ENCODE results near the gene ATP13A2. TPM values are rescaled to one million over a fixed set of nuclear protein-coding genes. Genes with fewer than 3 reads are reported as not detected.
A peak's percentile ranks its signal among the peaks of the same experiment; 100 is the strongest.

Gene ATP13A2, protein sequence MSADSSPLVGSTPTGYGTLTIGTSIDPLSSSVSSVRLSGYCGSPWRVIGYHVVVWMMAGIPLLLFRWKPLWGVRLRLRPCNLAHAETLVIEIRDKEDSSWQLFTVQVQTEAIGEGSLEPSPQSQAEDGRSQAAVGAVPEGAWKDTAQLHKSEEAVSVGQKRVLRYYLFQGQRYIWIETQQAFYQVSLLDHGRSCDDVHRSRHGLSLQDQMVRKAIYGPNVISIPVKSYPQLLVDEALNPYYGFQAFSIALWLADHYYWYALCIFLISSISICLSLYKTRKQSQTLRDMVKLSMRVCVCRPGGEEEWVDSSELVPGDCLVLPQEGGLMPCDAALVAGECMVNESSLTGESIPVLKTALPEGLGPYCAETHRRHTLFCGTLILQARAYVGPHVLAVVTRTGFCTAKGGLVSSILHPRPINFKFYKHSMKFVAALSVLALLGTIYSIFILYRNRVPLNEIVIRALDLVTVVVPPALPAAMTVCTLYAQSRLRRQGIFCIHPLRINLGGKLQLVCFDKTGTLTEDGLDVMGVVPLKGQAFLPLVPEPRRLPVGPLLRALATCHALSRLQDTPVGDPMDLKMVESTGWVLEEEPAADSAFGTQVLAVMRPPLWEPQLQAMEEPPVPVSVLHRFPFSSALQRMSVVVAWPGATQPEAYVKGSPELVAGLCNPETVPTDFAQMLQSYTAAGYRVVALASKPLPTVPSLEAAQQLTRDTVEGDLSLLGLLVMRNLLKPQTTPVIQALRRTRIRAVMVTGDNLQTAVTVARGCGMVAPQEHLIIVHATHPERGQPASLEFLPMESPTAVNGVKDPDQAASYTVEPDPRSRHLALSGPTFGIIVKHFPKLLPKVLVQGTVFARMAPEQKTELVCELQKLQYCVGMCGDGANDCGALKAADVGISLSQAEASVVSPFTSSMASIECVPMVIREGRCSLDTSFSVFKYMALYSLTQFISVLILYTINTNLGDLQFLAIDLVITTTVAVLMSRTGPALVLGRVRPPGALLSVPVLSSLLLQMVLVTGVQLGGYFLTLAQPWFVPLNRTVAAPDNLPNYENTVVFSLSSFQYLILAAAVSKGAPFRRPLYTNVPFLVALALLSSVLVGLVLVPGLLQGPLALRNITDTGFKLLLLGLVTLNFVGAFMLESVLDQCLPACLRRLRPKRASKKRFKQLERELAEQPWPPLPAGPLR
- total RNA-seq, result 10 to 100 TPM; 43.8 to 44.0 TPM
- 61.3 TPM for polyA plus RNA-seq

DNA sequence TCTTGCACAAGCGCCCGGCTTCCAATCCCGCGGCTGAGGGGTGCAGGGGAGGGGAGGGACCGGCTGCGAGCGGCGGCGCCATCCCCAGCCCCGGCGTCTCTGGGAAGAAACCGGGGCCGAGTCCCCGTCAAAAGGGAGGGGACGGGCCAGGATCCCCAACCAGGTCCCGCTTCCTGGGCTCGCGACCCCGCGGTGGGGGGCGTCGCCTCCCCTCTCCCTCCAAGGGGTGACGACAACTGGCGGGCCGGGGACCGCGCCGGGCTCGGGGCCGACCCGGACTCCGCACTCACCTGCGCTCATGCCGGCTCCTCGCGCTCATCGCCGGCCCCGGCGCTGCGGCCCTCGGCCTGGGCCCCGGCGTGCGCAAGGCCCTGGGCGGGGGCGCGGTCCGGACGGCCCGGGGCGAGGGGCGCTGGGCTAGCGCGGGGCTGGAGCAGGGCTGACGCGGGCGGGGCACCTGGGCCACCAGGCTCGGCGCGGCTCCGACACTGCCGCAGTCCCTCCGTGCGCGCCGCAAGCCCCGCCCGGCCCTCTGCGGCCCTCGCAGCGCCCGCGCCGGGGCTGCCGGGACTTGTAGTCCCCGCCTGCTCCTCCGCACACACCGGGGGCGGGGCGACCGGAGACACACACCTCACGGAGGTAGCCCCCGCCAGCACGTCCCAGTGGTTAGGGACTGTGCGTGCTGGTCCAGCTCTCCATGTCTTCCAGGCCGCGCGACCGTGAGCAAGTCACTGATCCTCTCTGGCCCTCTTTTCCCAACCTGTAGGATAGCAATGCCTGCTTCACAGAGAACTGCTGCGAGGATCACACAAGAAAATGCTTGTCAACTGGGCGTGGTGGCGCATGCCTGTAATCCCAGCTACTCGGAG lies at the start of gene ATP13A2:
ATP13A2 (minus strand) TSS at position 490 of the 869 bp plus-strand sequence; CDS start at position 300, 190 bp downstream.
- Mint-ChIP-seq H3K27ac (peak within 1 kb of the TSS; percentile 61 to 94 (median 84)), H3K4me3 (peak within 1 kb of the TSS; percentile 83 to 92 (median 87)), H3K27me3 (no peaks in the 10 kb centered on the region), H3K4me1 (peaks cover 15 to 24% (median 19%) of the 10 kb centered on the region in 3 donors), H3K9me3 (no peaks in the 10 kb centered on the region), H3K36me3 (peaks cover 0 to 6% (median 0%) of the 10 kb centered on the region in 3 donors)
- DNase-seq, result peak; percentile 72 to 87 (median 79)
- no peaks in the 10 kb centered on the region for H3K36me3 ChIP-seq (ENCODE audit: insufficient read depth, low read length)
- ChIA-PET POLR2A (interaction anchor here (0.6 kb wide), 1 partner anchor 10 kb away, joined by 3 read pairs; no protein-coding TSS in a partner anchor), CTCF (no interaction called here)
- no peaks in the 10 kb centered on the region for H3K27me3 ChIP-seq (ENCODE audit: insufficient read depth, low read length, poor library complexity, severe bottlenecking)
- no peaks in the 10 kb centered on the region for H3K9me3 ChIP-seq (ENCODE audit: low read length)
- H3K27ac ChIP-seq (ENCODE audit: low read depth, low read length), result peak within 1 kb of the TSS; percentile 54
- peak within 1 kb of the TSS; percentile 75 for H3K4me3 ChIP-seq (ENCODE audit: low read length)
- peaks cover 17% of the 10 kb centered on the region for H3K4me1 ChIP-seq (ENCODE audit: insufficient read depth, low read length)

DNA sequence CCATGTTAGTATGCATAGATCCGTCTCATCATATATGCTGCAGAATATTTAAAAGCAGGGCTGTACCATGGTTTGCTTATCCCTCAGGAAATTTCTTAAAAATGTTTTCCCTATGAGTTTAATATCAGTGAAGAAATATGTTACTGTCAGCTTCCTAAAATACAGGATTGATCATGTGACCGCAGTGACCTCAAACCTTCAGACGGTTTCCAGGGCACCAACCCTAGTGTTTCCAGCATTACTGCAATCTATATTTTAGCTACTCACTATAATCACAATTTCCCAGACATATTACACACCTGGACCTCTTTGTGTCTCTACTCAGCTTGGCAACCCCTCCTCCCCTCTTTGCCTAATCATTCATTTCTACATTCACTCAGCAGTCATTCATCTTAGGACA lies 49.8 kb upstream of the ATP13A2 start:
- Histone ChIP-seq H3K27ac (ENCODE audit: low read depth, low read length) (no peak overlapping the region), H3K27me3 (ENCODE audit: insufficient read depth, low read length, poor library complexity, severe bottlenecking) (no peaks in the 10 kb centered on the region), H3K36me3 (ENCODE audit: insufficient read depth, low read length) (no peaks in the 10 kb centered on the region), H3K4me1 (ENCODE audit: insufficient read depth, low read length) (no peaks in the 10 kb centered on the region), H3K4me3 (ENCODE audit: low read length) (no peak overlapping the region), H3K9me3 (ENCODE audit: low read length) (no peaks in the 10 kb centered on the region)
- ChIA-PET CTCF (no interaction called here), POLR2A (no interaction called here)
- no peak overlapping the region for H3K27ac Mint-ChIP-seq
- H3K9me3 Mint-ChIP-seq, result peaks cover 0 to 5% (median 2%) of the 10 kb centered on the region in 5 donors
- H3K36me3 Mint-ChIP-seq, result no peaks in the 10 kb centered on the region
- DNase-seq, result no peak
- peaks cover 3 to 33% of the 10 kb centered on the region in 2 donors for H3K27me3 Mint-ChIP-seq
- H3K4me1 Mint-ChIP-seq, result no peaks in the 10 kb centered on the region
- no peak overlapping the region for H3K4me3 Mint-ChIP-seq

DNA sequence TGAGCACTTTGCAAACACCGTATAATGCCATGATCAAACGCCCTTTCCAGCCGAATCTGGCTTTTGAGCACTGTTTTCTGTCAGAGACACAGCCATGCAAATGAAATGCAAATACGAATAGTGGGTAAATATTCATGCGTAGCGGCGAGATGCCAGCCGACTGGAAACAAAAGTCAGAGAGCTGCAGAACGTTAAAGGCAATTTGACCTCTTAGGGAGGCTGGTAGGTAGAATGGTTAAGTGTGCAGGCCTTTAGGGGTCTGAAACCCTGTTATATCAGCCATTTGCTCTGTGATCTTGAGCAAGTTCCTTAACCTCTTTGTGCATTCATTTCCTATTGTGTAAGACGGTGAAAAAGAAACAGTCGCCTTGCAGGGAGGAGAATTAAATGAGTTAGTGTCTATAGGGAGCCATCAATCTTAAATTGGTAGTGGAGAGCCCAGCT lies 48.6 kb upstream of the ATP13A2 start:
- no peak for DNase-seq
- ChIA-PET CTCF (interaction anchor here (1.5 kb wide), 1 partner anchor 177 kb away, joined by 3 read pairs; no protein-coding TSS in a partner anchor), POLR2A (no interaction called here)
- H3K9me3 ChIP-seq (ENCODE audit: low read length), result no peaks in the 10 kb centered on the region
- H3K36me3 ChIP-seq (ENCODE audit: insufficient read depth, low read length), result no peaks in the 10 kb centered on the region
- Mint-ChIP-seq H3K9me3 (peaks cover 0 to 5% (median 2%) of the 10 kb centered on the region in 5 donors), H3K4me1 (peaks cover 0 to 4% (median 0%) of the 10 kb centered on the region in 3 donors), H3K4me3 (no peak overlapping the region), H3K27ac (no peak overlapping the region), H3K27me3 (peaks cover 3 to 33% of the 10 kb centered on the region in 2 donors), H3K36me3 (no peaks in the 10 kb centered on the region)
- H3K27ac ChIP-seq (ENCODE audit: low read depth, low read length), result no peak overlapping the region
- no peaks in the 10 kb centered on the region for H3K4me1 ChIP-seq (ENCODE audit: insufficient read depth, low read length)
- H3K27me3 ChIP-seq (ENCODE audit: insufficient read depth, low read length, poor library complexity, severe bottlenecking), result no peaks in the 10 kb centered on the region
- no peak overlapping the region for H3K4me3 ChIP-seq (ENCODE audit: low read length)

DNA sequence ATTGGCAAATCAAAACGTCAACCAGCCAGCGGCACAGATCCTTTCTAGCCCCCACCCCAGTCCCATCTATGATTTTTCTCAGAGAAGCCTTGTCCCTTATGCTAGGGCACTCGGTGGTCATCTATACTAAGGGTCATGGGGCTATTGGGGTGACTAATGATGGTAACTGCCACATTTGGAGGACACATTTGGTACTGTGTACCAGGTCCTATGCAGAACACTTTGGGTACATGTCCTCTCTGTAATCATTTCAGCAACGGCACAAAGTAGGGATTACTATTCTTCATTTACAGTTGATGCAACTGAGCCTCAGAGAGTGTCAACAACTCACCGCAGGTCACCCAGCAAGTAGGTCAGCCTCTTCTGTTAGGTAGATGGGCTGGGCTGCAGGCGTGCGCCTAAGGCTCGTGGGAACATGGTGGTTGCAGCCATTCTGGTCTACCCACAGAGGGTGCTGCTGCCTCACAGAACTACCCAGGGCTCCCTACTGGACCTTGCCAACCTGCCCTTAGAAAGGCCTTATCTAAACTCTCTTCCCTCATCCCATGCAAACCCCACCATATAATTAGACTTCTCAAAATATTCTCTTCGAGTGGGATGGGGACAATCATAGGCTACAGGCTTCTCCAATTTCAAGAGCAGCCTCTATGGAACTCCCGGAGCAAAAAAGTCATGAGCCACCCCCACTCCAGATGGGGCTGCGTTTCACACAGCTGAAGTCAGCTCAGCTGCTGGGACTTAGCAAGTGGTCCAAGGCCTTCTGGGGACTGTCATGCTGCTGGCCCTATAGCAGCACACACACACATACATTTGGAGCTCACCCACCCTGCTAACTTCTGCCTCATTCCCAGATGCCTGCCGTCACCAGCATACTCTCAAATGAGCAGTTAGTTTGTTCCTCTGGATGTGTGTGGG lies 47.9 kb upstream of the ATP13A2 start:
- H3K36me3 ChIP-seq (ENCODE audit: insufficient read depth, low read length), result no peaks in the 10 kb centered on the region
- H3K4me3 ChIP-seq (ENCODE audit: low read length), result no peak overlapping the region
- H3K4me1 ChIP-seq (ENCODE audit: insufficient read depth, low read length), result no peaks in the 10 kb centered on the region
- no peaks in the 10 kb centered on the region for H3K27me3 ChIP-seq (ENCODE audit: insufficient read depth, low read length, poor library complexity, severe bottlenecking)
- Mint-ChIP-seq H3K4me3 (no peak overlapping the region), H3K9me3 (peaks cover 0 to 5% (median 0%) of the 10 kb centered on the region in 5 donors), H3K27me3 (peaks cover 3 to 33% of the 10 kb centered on the region in 2 donors), H3K4me1 (peaks cover 0 to 6% (median 0%) of the 10 kb centered on the region in 3 donors), H3K27ac (no peak overlapping the region), H3K36me3 (no peaks in the 10 kb centered on the region)
- ChIA-PET POLR2A (no interaction called here), CTCF (interaction anchor here (1.5 kb wide), 1 partner anchor 177 kb away, joined by 3 read pairs; no protein-coding TSS in a partner anchor)
- DNase-seq, result peak in 3 of 5 donors; percentile 21 to 51 (median 24)
- no peaks in the 10 kb centered on the region for H3K9me3 ChIP-seq (ENCODE audit: low read length)
- H3K27ac ChIP-seq (ENCODE audit: low read depth, low read length), result no peak overlapping the region

DNA sequence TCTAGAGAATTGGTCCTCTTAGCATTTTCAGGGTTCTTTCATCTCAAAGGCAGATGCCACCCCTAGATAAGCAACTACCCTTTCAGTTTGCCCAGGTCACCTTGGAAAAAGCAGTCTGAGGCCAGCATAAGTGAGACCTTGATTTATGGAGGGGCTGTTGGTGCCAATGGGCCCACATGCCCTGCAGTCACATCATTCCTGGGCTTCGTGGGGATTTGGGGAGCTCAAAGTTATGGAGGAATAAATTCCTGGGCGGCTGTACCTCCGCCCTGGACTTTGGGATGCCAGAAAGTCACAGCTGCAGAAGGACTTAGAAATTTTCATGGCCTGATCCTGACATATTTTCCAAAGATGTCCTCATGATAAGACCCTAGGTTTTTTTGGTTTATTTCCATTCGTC lies 44.8 kb upstream of the ATP13A2 start:
- CTCF ChIA-PET, result no interaction called here
- H3K36me3 Mint-ChIP-seq, result peaks cover 0 to 10% (median 0%) of the 10 kb centered on the region in 3 donors
- H3K4me3 ChIP-seq (ENCODE audit: low read length), result no peak overlapping the region
- H3K4me3 Mint-ChIP-seq, result peak overlapping the region in 2 of 7 donors; percentile 19 to 41
- DNase-seq, result no peak
- H3K36me3 ChIP-seq (ENCODE audit: insufficient read depth, low read length), result no peaks in the 10 kb centered on the region
- no peaks in the 10 kb centered on the region for H3K9me3 Mint-ChIP-seq
- POLR2A ChIA-PET, result no interaction called here
- H3K4me1 Mint-ChIP-seq, result peaks cover 17 to 32% (median 24%) of the 10 kb centered on the region in 3 donors
- peak overlapping the region in 1 of 8 donors; percentile 51 for H3K27ac Mint-ChIP-seq
- no peak overlapping the region for H3K27ac ChIP-seq (ENCODE audit: low read depth, low read length)
- H3K27me3 Mint-ChIP-seq, result peaks cover 6 to 21% of the 10 kb centered on the region in 2 donors
- H3K27me3 ChIP-seq (ENCODE audit: insufficient read depth, low read length, poor library complexity, severe bottlenecking), result no peaks in the 10 kb centered on the region
- peaks cover 14% of the 10 kb centered on the region for H3K4me1 ChIP-seq (ENCODE audit: insufficient read depth, low read length)
- no peaks in the 10 kb centered on the region for H3K9me3 ChIP-seq (ENCODE audit: low read length)

DNA sequence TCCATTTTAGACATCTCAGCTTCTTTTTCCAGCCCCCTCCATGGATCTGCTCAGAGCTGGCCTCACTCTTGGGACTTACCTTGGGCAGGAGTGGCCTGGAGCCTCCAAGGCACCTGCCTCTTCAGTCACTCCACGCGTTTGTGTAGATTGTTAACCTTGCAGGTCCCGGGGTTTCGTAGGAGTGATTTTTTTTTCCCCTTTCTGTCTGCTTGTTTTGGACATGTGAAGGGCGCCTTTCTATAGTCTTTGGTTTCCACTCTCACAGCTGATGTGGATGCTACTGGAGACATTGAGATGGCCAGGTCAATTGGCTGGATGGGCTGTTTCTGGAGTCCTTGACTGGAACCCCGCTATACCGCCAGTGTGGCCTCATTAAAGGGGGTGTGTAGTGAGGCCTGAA lies 44.1 kb upstream of the ATP13A2 start:
- Mint-ChIP-seq H3K4me1 (peaks cover 25 to 40% (median 32%) of the 10 kb centered on the region in 3 donors), H3K4me3 (peak overlapping the region in 5 of 7 donors; percentile 41 to 70 (median 50))
- DNase-seq, result no peak

More for the DNA sequence above, 44.1 kb upstream of the ATP13A2 start:
- no peaks in the 10 kb centered on the region for H3K9me3 ChIP-seq (ENCODE audit: low read length)
- H3K27me3 ChIP-seq (ENCODE audit: insufficient read depth, low read length, poor library complexity, severe bottlenecking), result no peaks in the 10 kb centered on the region
- peaks cover 14% of the 10 kb centered on the region for H3K4me1 ChIP-seq (ENCODE audit: insufficient read depth, low read length)
- Mint-ChIP-seq H3K9me3 (no peaks in the 10 kb centered on the region), H3K27me3 (peaks cover 6 to 18% of the 10 kb centered on the region in 2 donors), H3K36me3 (peaks cover 0 to 17% (median 0%) of the 10 kb centered on the region in 3 donors), H3K27ac (peak overlapping the region in 1 of 8 donors; percentile 78)
- ChIA-PET CTCF (no interaction called here), POLR2A (no interaction called here)
- no peak overlapping the region for H3K27ac ChIP-seq (ENCODE audit: low read depth, low read length)
- H3K36me3 ChIP-seq (ENCODE audit: insufficient read depth, low read length), result no peaks in the 10 kb centered on the region
- H3K4me3 ChIP-seq (ENCODE audit: low read length), result no peak overlapping the region

Measured in CD8-positive, alpha-beta memory T cell (primary cell).